Activated B cell treated with CpG ODN at 0.5 μM for 24 hours (primary cell): Measurements from ENCODE around the gene SHISAL1. TPM values are rescaled to one million over a fixed set of nuclear protein-coding genes. Genes with fewer than 3 reads are reported as not detected.

ENCODE experiments used
- ATAC-seq: fragments of 200-7000 bp; cut with Tn5 transposase; one replicate; pipeline ENCODE4 v1.10.0; 2021; ENCODE audit warnings: low read depth, mild to moderate bottlenecking, moderate library complexity
- CTCF ChIA-PET: fragments of 350-600 bp; sonication (Branson Sonifier 250); formaldehyde crosslinking; loops from one replicate; lab custom pipeline; 2021; ENCODE audit warnings: antibody characterized with exemption; lab: Charles Lee
- POLR2A ChIA-PET: fragments of 350-600 bp; sonication (Branson Sonifier 250); formaldehyde crosslinking; loops from one replicate; lab custom pipeline; 2021; ENCODE audit warnings: antibody characterized with exemption; lab: Charles Lee
- DNase-seq: peaks from one replicate; pipeline ENCODE4 v3.0.0; 2022
- H3K27ac Mint-ChIP-seq: one replicate; pipeline ENCODE4 v1.8.0; 2020; ENCODE audit warnings: mixed read lengths
- H3K27me3 Mint-ChIP-seq: one replicate; pipeline ENCODE4 v1.8.0; 2021; ENCODE audit warnings: mixed read lengths
- H3K36me3 Mint-ChIP-seq: one replicate; pipeline ENCODE4 v1.8.0; 2021; ENCODE audit warnings: low read depth, mixed read lengths
- H3K4me1 Mint-ChIP-seq: one replicate; pipeline ENCODE4 v1.8.0; 2021; ENCODE audit warnings: mixed read lengths
- H3K4me3 Mint-ChIP-seq: one replicate; pipeline ENCODE4 v1.8.0; 2020; ENCODE audit warnings: mild to moderate bottlenecking, mixed read lengths
- H3K9me3 Mint-ChIP-seq: one replicate; pipeline ENCODE4 v1.8.0; 2020; ENCODE audit warnings: mixed read lengths
- CTCF ChIP-seq: fragments of 200-600 bp; IDR thresholded peaks from one replicate; pipeline ENCODE4 v1.8.0; 2022; ENCODE audit warnings: antibody characterized with exemption, mild to moderate bottlenecking
- intact Hi-C: fragments of 100-400 bp; cut with micrococcal nuclease; formaldehyde crosslinking; loops from one replicate; pipeline ENCODE4 v1.15.1; 2024
- total RNA-seq: library from RNA; stranded (reverse); gene quantifications from 2 replicates; pipeline ENCODE4 v1.2.3, GENCODE V29; 2022

Gene SHISAL1
- total RNA-seq, 1 donor from 2014 or later: not detected

GRCh38 chr22:44313385-44314006 lies 745 bp upstream of the SHISAL1 start:
- Mint-ChIP-seq H3K9me3 (no peaks in the 10 kb centered on the region), H3K36me3 (no peaks in the 10 kb centered on the region), H3K4me3 (no peak overlapping the region), H3K4me1 (no peaks in the 10 kb centered on the region), H3K27ac (no peak overlapping the region), H3K27me3 (peaks cover 4% of the 10 kb centered on the region)
- ATAC-seq (no peak), DNase-seq (no peak)
- no peak for TF ChIP-seq CTCF
- CTCF ChIA-PET: no interaction called here
- intact Hi-C loops: no loop called here
- POLR2A ChIA-PET: no interaction called here

GRCh38 chr22:44311855-44312170 lies 938 bp downstream of the SHISAL1 start:
- ATAC-seq: no peak
- no peak overlapping the region for H3K4me3 Mint-ChIP-seq
- no peaks in the 10 kb centered on the region for H3K4me1 Mint-ChIP-seq
- POLR2A ChIA-PET: no interaction called here
- H3K9me3 Mint-ChIP-seq: no peaks in the 10 kb centered on the region
- DNase-seq: no peak
- intact Hi-C loops: no loop called here
- CTCF ChIA-PET: no interaction called here
- H3K27me3 Mint-ChIP-seq: peaks cover 4% of the 10 kb centered on the region
- H3K36me3 Mint-ChIP-seq: no peaks in the 10 kb centered on the region
- TF ChIP-seq CTCF: no peak
- H3K27ac Mint-ChIP-seq: no peak overlapping the region

GRCh38 chr22:44311104-44311854 lies 1.5 kb downstream of the SHISAL1 start:
- intact Hi-C loops: no loop called here
- Mint-ChIP-seq H3K4me3 (no peak overlapping the region), H3K27me3 (peaks cover 4% of the 10 kb centered on the region), H3K36me3 (no peaks in the 10 kb centered on the region), H3K4me1 (no peaks in the 10 kb centered on the region), H3K9me3 (no peaks in the 10 kb centered on the region), H3K27ac (no peak overlapping the region)
- TF ChIP-seq CTCF: no peak
- ChIA-PET POLR2A (no interaction called here), CTCF (no interaction called here)
- ATAC-seq (no peak), DNase-seq (no peak)

- Mint-ChIP-seq H3K27ac (no peak overlapping the region), H3K4me3 (no peak overlapping the region), H3K9me3 (no peaks in the 10 kb centered on the region), H3K36me3 (no peaks in the 10 kb centered on the region), H3K27me3 (peaks cover 4% of the 10 kb centered on the region), H3K4me1 (no peaks in the 10 kb centered on the region)
- ATAC-seq (no peak), DNase-seq (no peak)
- TF ChIP-seq CTCF: no peak
- ChIA-PET POLR2A (no interaction called here), CTCF (no interaction called here)
- intact Hi-C loops: no loop called here
Measured at GRCh38 chr22:44309647-44310046, 3.1 kb downstream of the SHISAL1 start.

GRCh38 chr22:44309137-44309536 lies 3.6 kb downstream of the SHISAL1 start:
- DNase-seq: no peak
- Mint-ChIP-seq H3K9me3 (no peaks in the 10 kb centered on the region), H3K27ac (no peak overlapping the region), H3K36me3 (no peaks in the 10 kb centered on the region), H3K4me3 (no peak overlapping the region), H3K27me3 (peaks cover 4% of the 10 kb centered on the region), H3K4me1 (no peaks in the 10 kb centered on the region)
- intact Hi-C loops: no loop called here
- ChIA-PET POLR2A (no interaction called here), CTCF (no interaction called here)
- ATAC-seq: no peak
- TF ChIP-seq CTCF: no peak
